ENCODE measurements around the gene ZCCHC24.

ZCCHC24 gene

GRCh38 chr10:79380125-79380945 lies 65.1 kb downstream of the ZCCHC24 start:
- no peak for DNase-seq

GRCh38 chr10:79379512-79380124 lies 65.8 kb downstream of the ZCCHC24 start:
- no peak for DNase-seq

DNA sequence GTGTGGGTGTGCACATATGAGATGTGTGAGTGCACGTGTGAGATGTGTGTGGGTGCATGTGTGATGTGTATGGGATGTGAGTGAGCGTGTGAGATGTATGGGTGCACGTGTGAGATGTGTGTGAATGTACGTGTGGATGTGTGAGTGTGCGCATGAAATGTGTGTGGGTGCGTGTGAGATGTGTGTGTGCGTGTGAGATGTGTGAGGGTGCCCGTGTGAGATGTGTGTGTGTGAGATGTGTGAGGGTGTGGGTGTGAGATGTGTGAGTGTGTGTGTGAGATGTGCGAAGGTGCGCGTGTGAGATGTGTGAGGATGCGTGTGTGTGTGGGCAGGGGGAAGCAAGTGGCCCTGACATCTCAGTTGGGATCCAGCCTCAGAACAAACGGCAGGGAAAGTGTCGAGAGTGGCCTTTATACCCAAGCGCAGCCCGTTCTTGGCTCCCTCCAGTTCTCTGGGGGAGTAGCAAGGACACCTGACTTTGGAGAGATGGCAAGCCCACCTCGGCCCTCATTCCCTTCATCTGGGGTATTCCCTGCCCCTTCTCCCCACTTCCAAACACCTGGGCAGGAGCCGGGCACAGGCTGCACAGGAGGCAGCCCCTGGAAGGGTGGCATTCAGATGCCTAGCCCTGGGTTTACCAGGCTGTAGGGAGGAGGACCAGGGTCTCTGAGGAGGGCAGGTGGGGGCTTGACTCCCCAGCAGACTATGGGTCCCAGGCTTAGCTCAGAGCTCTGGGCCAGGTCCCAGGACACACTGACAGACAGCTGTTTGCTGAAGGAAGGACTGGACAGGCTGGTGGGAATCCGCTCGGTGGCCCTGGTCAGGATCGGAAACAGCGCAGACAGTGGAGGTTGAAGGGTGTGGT lies 66.5 kb downstream of the ZCCHC24 start:
- DNase-seq, result no peak

DNA sequence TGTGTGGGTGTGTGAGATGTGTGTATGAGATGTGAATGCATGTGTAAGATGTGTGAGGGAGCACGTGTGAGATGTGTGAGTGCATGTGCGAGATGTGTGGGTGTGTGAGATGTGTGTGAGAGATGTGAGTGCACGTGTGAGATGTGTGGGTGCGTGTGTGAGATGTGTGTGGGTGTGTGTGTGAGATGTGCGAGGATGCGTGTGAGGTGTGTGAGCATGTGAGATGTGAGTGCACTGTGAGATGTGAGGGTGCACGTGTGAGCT lies 67.1 kb downstream of the ZCCHC24 start:
- no peak for DNase-seq

DNA sequence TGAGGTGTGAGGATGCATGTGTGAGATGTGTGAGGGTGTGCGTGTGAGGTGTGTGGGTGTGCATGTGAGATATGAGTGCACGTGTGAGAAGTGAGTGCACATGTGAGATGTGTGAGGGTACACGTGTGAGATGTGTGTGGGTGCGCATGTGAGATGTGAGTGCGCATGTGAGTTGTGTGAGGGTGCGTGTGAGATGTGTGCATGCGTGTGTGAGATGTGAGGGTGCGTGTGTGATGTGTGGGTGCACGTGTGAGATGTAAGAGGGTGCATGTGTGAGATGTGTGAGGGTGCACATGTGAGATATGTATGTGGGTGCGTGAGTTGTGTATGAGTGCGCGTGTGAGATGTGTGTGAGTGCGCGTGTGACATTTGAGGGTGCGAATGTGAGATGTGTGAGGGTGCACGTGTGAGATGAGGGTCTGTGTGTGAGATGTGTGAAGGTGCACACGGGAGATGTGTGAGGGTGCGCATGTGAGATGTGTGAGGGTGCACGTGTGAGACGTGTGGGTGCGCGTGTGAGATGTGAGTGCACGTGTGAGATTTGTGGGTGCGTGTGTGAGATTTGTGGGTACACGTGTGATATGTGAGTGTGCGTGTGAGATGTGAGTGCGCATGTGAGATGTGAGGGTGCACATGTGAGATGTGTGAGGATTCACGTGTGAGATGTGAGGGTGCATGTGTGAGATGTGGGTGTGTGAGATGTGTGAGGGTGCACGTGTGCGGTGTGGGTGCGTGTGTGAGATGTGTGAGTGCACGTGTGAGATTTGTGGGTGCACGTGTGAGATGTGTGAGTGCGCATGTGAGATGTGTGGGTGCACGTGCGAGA lies 67.7 kb downstream of the ZCCHC24 start:
- no peak for DNase-seq

GRCh38 chr10:79376751-79377556 lies 68.5 kb downstream of the ZCCHC24 start:
- DNase-seq, result no peak

GRCh38 chr10:79376078-79376628 lies 69.3 kb downstream of the ZCCHC24 start:
- no peak for DNase-seq

DNA sequence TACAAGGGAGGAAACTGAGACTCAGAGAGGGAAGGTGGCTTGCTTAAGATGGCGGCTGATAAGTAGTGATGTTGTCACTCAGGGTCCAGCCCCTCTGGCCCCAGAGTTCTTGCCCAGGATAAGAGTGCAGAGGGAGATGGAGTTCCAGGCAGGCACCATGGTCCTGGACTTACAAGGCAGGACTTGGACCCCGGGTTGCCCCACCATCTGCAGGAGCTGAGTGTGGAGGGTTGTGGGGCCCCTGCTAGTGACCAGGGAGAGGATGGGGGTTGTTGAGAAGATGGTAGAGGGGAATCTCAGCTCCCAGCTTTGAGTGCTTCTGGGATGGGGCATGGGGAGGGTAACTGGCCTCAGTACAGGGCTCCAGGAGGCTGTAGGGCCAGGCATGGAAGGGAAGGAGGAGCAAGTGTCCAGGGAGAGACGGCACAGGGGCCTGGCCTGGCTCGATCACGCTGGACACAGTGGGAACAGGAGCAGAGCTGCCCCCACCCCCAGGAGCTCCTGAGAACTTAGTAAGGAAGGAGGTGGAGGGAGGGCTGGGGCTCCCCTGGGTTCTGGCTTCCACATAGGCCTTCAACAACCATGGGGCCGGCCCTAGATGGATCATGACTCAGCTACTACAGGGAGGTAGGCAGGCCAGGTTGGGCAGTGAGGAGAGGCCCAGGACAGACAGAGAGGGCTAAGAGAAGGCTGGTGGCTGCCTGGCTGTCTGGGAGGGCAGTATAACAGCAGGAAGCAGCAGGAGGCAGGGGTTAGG lies 69.9 kb downstream of the ZCCHC24 start:
- no peak for DNase-seq

DNA sequence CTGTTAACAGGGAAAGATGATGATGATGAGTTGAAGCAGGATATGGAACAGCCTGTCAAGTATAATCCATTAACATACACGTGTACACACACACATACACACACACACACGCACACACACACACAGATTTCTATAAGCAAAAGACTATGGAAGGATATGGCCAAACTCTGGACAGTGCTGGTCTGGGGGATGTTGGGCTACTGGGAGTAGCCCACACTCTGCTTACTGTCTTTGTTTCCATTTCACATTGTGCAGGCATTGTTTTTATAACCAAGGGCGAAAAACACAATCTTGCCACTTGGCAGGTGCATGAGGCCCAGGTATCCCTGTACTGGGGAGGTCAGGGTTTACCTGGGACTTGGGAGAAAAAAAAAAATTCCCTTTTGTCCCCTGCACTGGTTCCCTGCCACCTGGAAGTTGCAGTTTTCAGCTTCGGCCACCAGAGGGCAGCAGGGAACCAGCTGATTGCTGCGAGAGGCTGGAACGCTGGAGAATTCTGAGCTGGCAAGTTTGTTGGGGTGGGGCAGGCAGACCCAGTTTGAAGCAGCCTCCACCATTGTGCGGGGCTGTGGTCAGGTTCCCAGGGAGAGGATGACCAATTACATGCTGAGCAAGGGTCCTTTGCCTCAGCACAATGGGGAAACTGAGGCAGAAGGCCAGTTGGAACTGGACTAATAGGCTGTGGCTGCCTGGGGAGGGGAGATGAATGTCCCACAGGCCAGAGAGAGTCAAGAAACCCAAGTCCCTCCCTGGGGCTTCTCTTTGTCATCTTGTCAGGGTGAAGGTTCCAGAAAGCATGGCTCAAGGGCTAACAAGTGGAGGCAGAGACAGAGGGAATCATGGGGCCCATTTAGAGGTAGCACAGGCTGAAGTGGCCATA lies 70.9 kb downstream of the ZCCHC24 start:
- DNase-seq, result peak; percentile 5 to 44

GRCh38 chr10:79372871-79373270 lies 72.6 kb downstream of the ZCCHC24 start:
- no peak for DNase-seq

- no peak for DNase-seq
Observed at GRCh38 chr10:79367426-79368189, 77.8 kb downstream of the ZCCHC24 start.

- DNase-seq, result no peak
Observed at GRCh38 chr10:79361726-79362397, 83.6 kb downstream of the ZCCHC24 start.

- no peak for DNase-seq
Observed at GRCh38 chr10:79360499-79361342, 84.7 kb downstream of the ZCCHC24 start.

- no peak for DNase-seq
Observed at GRCh38 chr10:79359816-79360498, 85.5 kb downstream of the ZCCHC24 start.

DNA sequence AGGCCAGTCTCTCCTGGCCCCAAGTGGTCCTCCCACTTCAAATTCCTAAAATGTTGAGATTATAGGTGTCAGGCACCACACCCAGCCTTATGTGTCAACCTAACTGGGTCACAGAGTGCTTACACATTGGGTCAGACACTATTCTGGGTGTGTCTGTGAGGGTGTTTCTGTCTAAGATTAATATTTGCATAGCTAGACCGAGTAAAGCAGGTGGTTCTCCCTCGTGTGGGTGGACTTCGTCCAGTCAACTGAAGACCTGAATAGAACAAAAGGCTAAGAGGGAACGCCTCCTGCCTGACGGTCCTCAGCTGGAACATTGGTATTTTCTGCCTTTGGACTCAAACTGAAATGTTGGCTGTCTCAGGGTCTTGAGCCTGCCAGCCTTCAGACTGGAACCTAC lies 86.6 kb downstream of the ZCCHC24 start:
- DNase-seq, result no peak

DNA sequence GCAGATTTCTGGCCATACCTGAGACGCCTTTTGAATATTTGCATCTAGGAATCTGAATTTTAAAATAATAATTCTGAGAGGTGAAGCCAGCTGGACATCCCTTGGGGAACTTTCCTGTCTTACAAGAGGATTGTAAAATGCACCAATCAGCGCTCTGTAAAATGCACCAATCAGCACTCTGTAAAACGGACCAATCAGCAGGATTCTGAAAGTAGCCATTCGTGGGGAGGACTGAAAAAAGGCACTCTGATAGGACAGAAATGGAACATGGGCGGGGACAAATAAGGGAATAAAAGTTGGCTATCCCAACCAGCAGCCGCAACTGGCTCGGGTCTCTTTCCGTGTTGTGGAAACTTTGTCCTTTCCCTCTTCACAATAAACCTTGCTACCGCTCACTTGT lies 88.2 kb downstream of the ZCCHC24 start:
- DNase-seq, result no peak

DNA sequence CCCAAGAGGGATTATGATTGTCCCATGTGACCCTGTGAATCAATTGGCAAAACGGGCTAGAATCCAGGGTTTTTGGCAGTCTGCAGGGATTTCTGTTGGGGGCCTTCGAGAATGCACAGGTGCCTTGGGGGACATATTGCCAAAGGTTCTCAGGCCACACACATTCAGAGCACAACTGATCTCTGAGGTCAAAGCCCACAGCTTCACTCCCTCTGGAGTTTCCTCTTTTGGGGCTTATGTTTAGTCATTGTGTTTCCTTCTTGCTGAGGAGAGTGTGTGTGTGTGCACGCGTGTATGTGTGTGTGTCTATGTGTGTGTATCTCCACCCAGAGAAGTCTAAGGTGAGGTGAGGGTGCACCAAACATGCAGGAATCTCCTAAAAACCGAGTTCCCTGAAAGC lies 89.3 kb downstream of the ZCCHC24 start:
- no peak for DNase-seq
